ENCODE data around the gene AIMP1.

Gene AIMP1

GRCh38 chr4:106339431-106339830 lies 23.1 kb downstream of the AIMP1 start:
- TF ChIP-seq CEBPB (IDR thresholded peaks at IDR 0.05) (no peak), USF1 (IDR thresholded peaks at IDR 0.05) (no peak), TEAD4 (IDR thresholded peaks at IDR 0.05) (no peak), FOXM1 (IDR thresholded peaks at IDR 0.05; ENCODE audit: borderline replicate concordance, low read depth) (no peak), TAF1 (IDR thresholded peaks at IDR 0.05; ENCODE audit: low read depth) (no peak), MAX (IDR thresholded peaks at IDR 0.05) (no peak), ZBTB7A (IDR thresholded peaks at IDR 0.05; ENCODE audit: low read depth) (no peak), YY1 (IDR thresholded peaks at IDR 0.05; ENCODE audit: low read depth) (no peak), NFIC (IDR thresholded peaks at IDR 0.05) (no peak)

- TF ChIP-seq CREB1 (IDR thresholded peaks at IDR 0.05; ENCODE audit: low read depth) (no peak), TAF1 (IDR thresholded peaks at IDR 0.05; ENCODE audit: low read depth) (no peak), MAX (IDR thresholded peaks at IDR 0.05) (no peak), FOXM1 (IDR thresholded peaks at IDR 0.05; ENCODE audit: borderline replicate concordance, low read depth) (no peak)
These were observed 24.4 kb downstream of the AIMP1 start for GRCh38 chr4:106340774-106341173.

GRCh38 chr4:106343865-106344646 lies 27.7 kb downstream of the AIMP1 start:
- no peak for TF ChIP-seq USF1 (IDR thresholded peaks at IDR 0.05)
- no peak for TF ChIP-seq NFIC (IDR thresholded peaks at IDR 0.05)
- no peak for TF ChIP-seq ZBTB7A (IDR thresholded peaks at IDR 0.05; ENCODE audit: low read depth)
- no peak for TF ChIP-seq TEAD4 (IDR thresholded peaks at IDR 0.05)
- no peak for TF ChIP-seq TAF1 (IDR thresholded peaks at IDR 0.05; ENCODE audit: low read depth)
- TF ChIP-seq TCF12 (IDR thresholded peaks at IDR 0.05; ENCODE audit: low read depth) = no peak
- TF ChIP-seq RAD21 (IDR thresholded peaks at IDR 0.05; ENCODE audit: low read depth) = no peak
- no peak for TF ChIP-seq FOXM1 (IDR thresholded peaks at IDR 0.05; ENCODE audit: borderline replicate concordance, low read depth)
- no peak for TF ChIP-seq CREB1 (IDR thresholded peaks at IDR 0.05; ENCODE audit: low read depth)
- TF ChIP-seq EP300 (IDR thresholded peaks at IDR 0.05; ENCODE audit: borderline replicate concordance) = no peak
- TF ChIP-seq EGR1 (IDR thresholded peaks at IDR 0.05) = no peak
- TF ChIP-seq REST (IDR thresholded peaks at IDR 0.05; ENCODE audit: low read depth) = no peak
- no peak for TF ChIP-seq MAX (IDR thresholded peaks at IDR 0.05)
- TF ChIP-seq CEBPB (IDR thresholded peaks at IDR 0.05) = no peak

- TF ChIP-seq EP300 (IDR thresholded peaks at IDR 0.05; ENCODE audit: borderline replicate concordance) (no peak), CEBPB (IDR thresholded peaks at IDR 0.05) (no peak), ZBTB7A (IDR thresholded peaks at IDR 0.05; ENCODE audit: low read depth) (no peak), REST (IDR thresholded peaks at IDR 0.05; ENCODE audit: low read depth) (no peak), NFIC (IDR thresholded peaks at IDR 0.05) (no peak), USF1 (IDR thresholded peaks at IDR 0.05) (no peak), MAX (IDR thresholded peaks at IDR 0.05) (no peak)
These were observed 28.3 kb downstream of the AIMP1 start for GRCh38 chr4:106344647-106344970.

- TF ChIP-seq MAX (IDR thresholded peaks at IDR 0.05) (no peak), YY1 (IDR thresholded peaks at IDR 0.05; ENCODE audit: low read depth) (no peak), RAD21 (IDR thresholded peaks at IDR 0.05; ENCODE audit: low read depth) (no peak), NFIC (IDR thresholded peaks at IDR 0.05) (no peak), USF1 (IDR thresholded peaks at IDR 0.05) (no peak)
These were observed 30.8 kb downstream of the AIMP1 start for GRCh38 chr4:106347167-106347566.

Measured in Ishikawa (cell line).